Breast epithelium (tissue), 3 donors: ENCODE results near the gene PRG3.

Source experiments
- POLR2A ChIP-seq: fragments of 450-650 bp; IDR thresholded peaks from one replicate; pipeline ENCODE4 v1.6.1; 2016; ENCODE audit warnings: antibody characterized with exemption, mild to moderate bottlenecking, moderate library complexity
- TF ChIP-seq, protein P1 (sequence below), 3 donors: fragments of 450-650 bp; IDR thresholded peaks; one replicate each; pipeline ENCODE4 v1.5.1; 2016 to 2017; ENCODE audit warnings: antibody characterized with exemption in 3 of 3, mild to moderate bottlenecking in 3 of 3, moderate library complexity in 3 of 3

DNA sequence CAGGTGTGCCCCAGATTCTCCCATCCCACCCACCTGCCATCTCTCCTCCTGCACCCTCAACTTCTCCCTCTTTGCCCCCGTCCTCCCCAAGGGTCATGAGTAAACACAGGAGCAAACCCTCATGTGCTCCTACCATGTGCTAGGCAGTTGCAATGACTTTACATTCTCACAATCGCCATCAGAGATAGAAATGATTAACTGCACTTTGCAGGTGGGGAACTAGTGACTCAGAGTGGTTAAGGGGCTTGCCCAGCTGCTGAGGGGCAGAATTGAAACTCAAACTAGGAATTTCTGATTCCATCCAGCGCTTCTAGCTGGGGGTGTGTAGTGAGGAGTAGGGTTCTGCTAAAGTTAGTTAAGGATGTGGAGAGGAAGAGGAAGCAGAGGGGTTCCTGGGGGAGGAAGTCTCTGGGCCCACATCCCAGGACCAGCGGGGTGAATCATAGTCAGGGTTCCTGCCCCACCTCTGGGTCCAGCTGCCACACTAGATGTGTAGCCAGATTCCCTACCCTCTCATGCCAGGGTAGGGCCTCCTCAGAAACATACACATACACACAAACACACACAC lies 25.5 kb upstream of the PRG3 start:
- TF ChIP-seq, protein P1, sequence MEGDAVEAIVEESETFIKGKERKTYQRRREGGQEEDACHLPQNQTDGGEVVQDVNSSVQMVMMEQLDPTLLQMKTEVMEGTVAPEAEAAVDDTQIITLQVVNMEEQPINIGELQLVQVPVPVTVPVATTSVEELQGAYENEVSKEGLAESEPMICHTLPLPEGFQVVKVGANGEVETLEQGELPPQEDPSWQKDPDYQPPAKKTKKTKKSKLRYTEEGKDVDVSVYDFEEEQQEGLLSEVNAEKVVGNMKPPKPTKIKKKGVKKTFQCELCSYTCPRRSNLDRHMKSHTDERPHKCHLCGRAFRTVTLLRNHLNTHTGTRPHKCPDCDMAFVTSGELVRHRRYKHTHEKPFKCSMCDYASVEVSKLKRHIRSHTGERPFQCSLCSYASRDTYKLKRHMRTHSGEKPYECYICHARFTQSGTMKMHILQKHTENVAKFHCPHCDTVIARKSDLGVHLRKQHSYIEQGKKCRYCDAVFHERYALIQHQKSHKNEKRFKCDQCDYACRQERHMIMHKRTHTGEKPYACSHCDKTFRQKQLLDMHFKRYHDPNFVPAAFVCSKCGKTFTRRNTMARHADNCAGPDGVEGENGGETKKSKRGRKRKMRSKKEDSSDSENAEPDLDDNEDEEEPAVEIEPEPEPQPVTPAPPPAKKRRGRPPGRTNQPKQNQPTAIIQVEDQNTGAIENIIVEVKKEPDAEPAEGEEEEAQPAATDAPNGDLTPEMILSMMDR (IDR thresholded peaks at IDR 0.05): no peak
- TF ChIP-seq POLR2A: no peak
